Right cardiac atrium (tissue), 5 donors: ENCODE results near the gene MKKS. TPM values are rescaled to one million over a fixed set of nuclear protein-coding genes. Genes with fewer than 3 reads are reported as not detected.

Source experiments
- ATAC-seq, 2 donors: fragments of 200-7000 bp; cut with Tn5 transposase; one replicate each; pipeline versions ENCODE4 v1.8.0 to v1.9.1; 2020; ENCODE audit warnings: moderate library complexity in 2 of 2, mild to moderate bottlenecking in 1 of 2
- DNase-seq, 3 donors: peaks; one replicate each; pipeline ENCODE4 v3.0.0-alpha.2; 2020
- H3K27ac ChIP-seq: one replicate; pipeline ENCODE4 v1.5.1; 2013; ENCODE audit warnings: mild to moderate bottlenecking, low read length, control low read depth, moderate library complexity
- H3K27me3 ChIP-seq: one replicate; pipeline ENCODE4 v1.6.1; 2013; ENCODE audit not compliant: control insufficient read depth, insufficient read depth
- H3K4me1 ChIP-seq: one replicate; pipeline ENCODE4 v1.6.1; 2013; ENCODE audit warnings: low read length; ENCODE audit not compliant: control insufficient read depth, insufficient read depth
- H3K4me3 ChIP-seq: one replicate; pipeline ENCODE4 v1.5.1; 2013; ENCODE audit warnings: low read length, control low read depth
- H3K9me3 ChIP-seq: one replicate; pipeline ENCODE4 v1.6.1; 2013; ENCODE audit warnings: low read length; ENCODE audit not compliant: control insufficient read depth
- WGBS: extraction: QIAGEN DNeasy Blood & Tissue Kit; methylation state at CpG from one replicate; pipeline ENCODE4 v1.1.7; 2013; 5-methylcytosine and 5-hydroxymethylcytosine counted together
- intact Hi-C, 4 donors: fragments of 100-400 bp; cut with DNase I; formaldehyde crosslinking; loops; one replicate each; pipeline versions ENCODE4 v1.11.0 to v1.14.0; 2022 to 2023
- long read RNA-seq, 4 donors: library from polyadenylated mRNA; unstranded; transcript quantifications; one replicate each; pipeline ENCODE4 v2.0.0, GENCODE V29; 2020 to 2021
- polyA plus RNA-seq: library from polyadenylated mRNA; stranded (reverse); fragments of 200-250 nt; gene quantifications from one replicate; pipeline ENCODE4 v1.2.3, GENCODE V29; 2013
- total RNA-seq, 4 donors: library from RNA; stranded (reverse); fragmentation: NEBNext Ultra II Directional; extraction: Animal tissue kit (Norgen Biotek cat#: 25700); gene quantifications; one replicate each; pipeline ENCODE4 v1.2.1, GENCODE V29; 2021
- donor health status: healthy with polysubstance abuse.
- donor health status: DM: no; HTN: yes; CAD: no.
- donor health status: DM: no; HTN: no; CAD: no.
- donor health status: DM: no; HTN: yes; CAD: no; lungs with severe emphysema.
- donor health status: DM: yes; HTN: yes; CAD: no.

The MKKS gene
- total RNA-seq (10 to 100 TPM; 25.5 to 32.3 (median 29.0) TPM), polyA plus RNA-seq (20.0 TPM)
- long read RNA-seq, donor 1, full-length matches to known transcripts, result 130 of 181 reads
- long read RNA-seq, donor 1, partial matches to known transcripts, result 32 of 181 reads
- long read RNA-seq, donor 1, other reads (novel, unspliced or antisense), result 19 of 181 reads
- long read RNA-seq, donor 2, full-length matches to known transcripts, result 42 of 84 reads
- long read RNA-seq, donor 2, partial matches to known transcripts, result 38 of 84 reads
- long read RNA-seq, donor 2, other reads (novel, unspliced or antisense), result 4 of 84 reads
- long read RNA-seq, donor 3, full-length matches to known transcripts, result 354 of 403 reads
- long read RNA-seq, donor 3, partial matches to known transcripts, result 23 of 403 reads
- long read RNA-seq, donor 3, other reads (novel, unspliced or antisense), result 26 of 403 reads
- long read RNA-seq, donor 4, full-length matches to known transcripts, result 44 of 82 reads
- long read RNA-seq, donor 4, partial matches to known transcripts, result 34 of 82 reads
- long read RNA-seq, donor 4, other reads (novel, unspliced or antisense), result 4 of 82 reads

DNA sequence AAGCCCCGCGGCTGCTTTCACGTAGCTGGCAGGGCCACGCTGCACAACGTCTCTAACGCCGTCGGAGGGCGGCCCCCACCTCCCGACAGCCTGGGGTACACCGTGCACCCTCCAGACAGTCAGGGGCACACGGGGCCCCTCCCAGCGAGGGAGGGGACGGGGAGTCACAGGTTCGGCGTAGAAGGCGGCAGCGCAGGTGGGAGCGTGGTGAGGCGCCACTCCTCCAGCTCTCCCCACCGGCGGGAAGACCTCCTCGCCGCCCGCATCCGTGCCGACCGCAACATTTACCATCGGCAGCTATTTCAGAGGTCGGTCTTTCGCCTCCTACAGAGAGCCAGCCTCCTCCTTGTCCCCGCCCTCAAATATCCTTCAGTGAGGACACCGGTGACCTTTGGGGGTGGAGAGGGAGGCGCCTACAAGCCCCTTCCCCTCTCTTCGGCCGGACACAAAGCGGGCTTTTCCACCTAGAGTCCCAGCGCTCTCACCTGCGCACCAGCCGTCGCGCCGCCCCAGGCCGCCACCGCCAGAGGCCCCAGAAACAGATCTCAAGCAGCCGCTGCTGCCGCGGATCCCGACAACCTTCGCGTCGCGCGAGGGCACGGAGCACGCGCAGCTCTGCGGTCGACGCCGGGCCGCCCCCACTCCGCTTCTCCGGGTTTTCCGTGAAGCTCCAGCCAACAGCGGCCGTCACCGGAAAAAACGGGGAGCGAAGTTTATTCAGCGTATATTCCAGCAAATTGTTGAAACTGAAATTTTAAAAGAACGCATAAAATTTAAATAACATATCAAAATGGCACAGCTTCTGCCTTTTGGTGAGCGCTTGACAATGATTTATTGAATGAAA is at the start of gene MKKS:
Gene MKKS, minus strand, starts transcription at position 600 of the 844 bp plus-strand sequence. CDS start 20,708 bp downstream, outside the sequence.
- peak; percentile 93 to 97 (median 96) for DNase-seq
- peak; percentile 92 to 93 for ATAC-seq
- WGBS, result under 1% methylated on average over 73 of the region's 73 CpGs
- intact Hi-C loops, result no loop called here
- Histone ChIP-seq H3K9me3 (no peaks in the 10 kb centered on the region), H3K27ac (peak within 1 kb of the TSS; percentile 94), H3K4me3 (peak within 1 kb of the TSS; percentile 56), H3K27me3 (no peaks in the 10 kb centered on the region), H3K4me1 (peaks cover 5% of the 10 kb centered on the region)

DNA sequence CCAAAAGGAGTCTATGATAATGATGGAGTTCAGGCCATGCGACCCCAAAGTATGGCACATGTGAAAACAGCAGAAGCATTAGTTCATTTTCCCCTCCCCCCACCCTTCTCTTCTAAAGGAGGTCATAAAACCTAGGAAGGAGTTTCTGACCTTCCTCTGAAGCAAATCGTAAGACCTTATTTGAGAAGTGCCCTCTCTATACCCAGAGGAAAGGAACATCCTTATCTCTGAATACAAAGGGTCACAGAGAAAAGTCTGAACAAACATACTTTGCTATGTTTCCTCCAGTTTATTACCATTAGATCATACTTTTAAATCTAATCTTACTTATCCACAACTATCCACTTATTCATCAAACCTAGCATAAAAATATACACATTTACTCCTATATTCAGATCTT is 49.7 kb upstream of the MKKS start:
- WGBS, result 84% methylated on average over 2 of the region's 2 CpGs
- H3K4me1 ChIP-seq, result no peaks in the 10 kb centered on the region
- intact Hi-C loops, result no loop called here
- ATAC-seq (no peak), DNase-seq (no peak)
- no peak overlapping the region for H3K4me3 ChIP-seq
- H3K27ac ChIP-seq, result no peak overlapping the region
- H3K27me3 ChIP-seq, result no peaks in the 10 kb centered on the region
- no peaks in the 10 kb centered on the region for H3K9me3 ChIP-seq

DNA sequence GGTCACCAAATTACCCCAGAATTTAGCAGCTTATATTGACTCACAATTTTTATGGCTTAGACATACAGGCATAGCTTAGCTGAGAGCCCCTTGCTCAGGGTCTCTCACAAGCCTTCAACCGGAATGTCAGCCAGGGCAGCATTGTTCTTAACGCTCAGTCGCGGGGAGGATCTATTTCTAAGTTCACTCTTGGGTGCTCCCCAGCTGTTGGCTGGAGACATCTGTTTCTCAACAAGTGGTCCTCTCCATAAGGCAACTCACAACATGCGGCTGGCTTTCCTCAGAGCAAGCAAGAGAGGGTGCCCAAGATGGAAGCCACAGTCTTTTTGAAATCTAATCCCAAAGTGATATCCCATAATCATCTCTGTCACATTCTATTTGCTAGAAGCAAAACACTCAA is 47.7 kb upstream of the MKKS start:
- H3K27me3 ChIP-seq, result no peaks in the 10 kb centered on the region
- no peak overlapping the region for H3K27ac ChIP-seq
- H3K4me3 ChIP-seq, result no peak overlapping the region
- intact Hi-C loops, result no loop called here
- no peak for ATAC-seq
- 77% methylated on average over 5 of the region's 5 CpGs for WGBS
- no peaks in the 10 kb centered on the region for H3K9me3 ChIP-seq
- no peak for DNase-seq
- H3K4me1 ChIP-seq, result no peaks in the 10 kb centered on the region

DNA sequence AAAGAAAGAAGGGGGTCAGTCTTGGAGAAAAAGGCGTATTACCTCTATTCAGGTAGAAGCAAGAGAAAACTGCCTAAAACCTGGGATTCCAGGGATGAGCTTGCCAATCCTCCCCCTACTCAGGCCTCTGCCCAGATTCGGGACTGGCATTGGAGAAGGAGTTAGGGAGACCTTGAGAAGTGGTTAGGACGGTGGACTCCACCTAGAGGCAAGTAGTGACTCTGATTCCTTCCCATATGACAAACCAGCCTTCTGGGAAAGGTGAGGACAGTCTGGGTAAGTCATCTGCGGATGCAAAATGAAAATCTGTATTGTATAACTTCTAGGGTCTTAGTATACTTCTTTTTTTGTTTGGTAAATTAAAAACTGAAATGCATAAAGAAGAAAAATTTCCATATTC is 44.9 kb upstream of the MKKS start:
- H3K27me3 ChIP-seq, result no peaks in the 10 kb centered on the region
- H3K4me3 ChIP-seq, result no peak overlapping the region
- no peaks in the 10 kb centered on the region for H3K9me3 ChIP-seq
- ATAC-seq (no peak), DNase-seq (no peak)
- peaks cover 5% of the 10 kb centered on the region for H3K4me1 ChIP-seq
- no peak overlapping the region for H3K27ac ChIP-seq
- 90% methylated on average over 4 of the region's 4 CpGs for WGBS
- intact Hi-C loops, result loop anchor here in 2 of 4 donors (10.0 kb wide), 2 partner anchors 796 to 1066 kb away; no protein-coding TSS in a partner anchor

DNA sequence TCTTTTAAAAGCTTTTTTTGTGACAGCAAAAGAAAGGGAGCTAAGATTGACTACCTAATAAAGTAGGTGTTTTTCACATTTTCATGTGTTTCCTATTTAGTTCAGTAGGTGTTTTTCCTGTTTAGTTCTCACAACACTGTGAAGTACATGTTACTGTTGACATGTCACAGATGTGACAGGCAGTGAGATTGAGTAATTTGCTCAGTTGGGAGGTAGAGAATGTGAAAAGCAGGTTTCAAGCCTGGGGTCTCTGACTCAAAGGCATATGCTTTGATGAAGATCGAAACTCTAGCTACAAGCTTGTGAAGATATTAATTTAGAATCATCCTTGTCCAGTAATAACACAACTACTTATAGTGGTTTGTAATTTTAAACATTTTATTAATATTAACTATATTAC is 44.2 kb upstream of the MKKS start:
- H3K27ac ChIP-seq, result no peak overlapping the region
- no peaks in the 10 kb centered on the region for H3K27me3 ChIP-seq
- intact Hi-C loops, result loop anchor here in 2 of 4 donors (10.0 kb wide), 2 partner anchors 797 to 1067 kb away; no protein-coding TSS in a partner anchor
- H3K4me3 ChIP-seq, result no peak overlapping the region
- WGBS, result 99% methylated on average over 1 of the region's 1 CpG
- DNase-seq (no peak), ATAC-seq (no peak)
- no peaks in the 10 kb centered on the region for H3K9me3 ChIP-seq
- peaks cover 5% of the 10 kb centered on the region for H3K4me1 ChIP-seq

DNA sequence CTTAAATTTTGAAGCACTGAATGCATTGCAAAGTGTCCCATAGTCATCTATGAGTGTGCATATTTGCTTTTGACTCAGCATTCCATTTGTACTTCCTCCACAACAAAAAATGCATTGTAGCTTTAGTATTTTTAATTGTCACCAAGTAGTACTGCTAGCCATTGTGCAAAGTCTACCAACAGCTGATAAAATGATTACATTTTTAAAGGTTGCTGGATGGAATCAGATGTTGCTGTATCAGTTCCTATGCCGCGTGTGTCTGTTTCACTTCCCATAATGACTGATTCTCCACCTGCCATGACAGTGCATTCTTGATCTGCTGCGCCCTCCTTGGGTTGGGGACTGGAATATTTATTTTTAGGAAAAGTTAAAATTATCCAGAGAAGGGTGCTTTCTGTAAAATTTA is 42.3 kb upstream of the MKKS start:
- 75% methylated on average over 3 of the region's 3 CpGs for WGBS
- intact Hi-C loops, result loop anchor here in 2 of 4 donors (10.0 kb wide), 2 partner anchors 798 to 1068 kb away; no protein-coding TSS in a partner anchor
- Histone ChIP-seq H3K4me3 (no peak overlapping the region), H3K27ac (no peak overlapping the region), H3K27me3 (no peaks in the 10 kb centered on the region), H3K4me1 (peaks cover 5% of the 10 kb centered on the region), H3K9me3 (no peaks in the 10 kb centered on the region)
- DNase-seq (no peak), ATAC-seq (no peak)

DNA sequence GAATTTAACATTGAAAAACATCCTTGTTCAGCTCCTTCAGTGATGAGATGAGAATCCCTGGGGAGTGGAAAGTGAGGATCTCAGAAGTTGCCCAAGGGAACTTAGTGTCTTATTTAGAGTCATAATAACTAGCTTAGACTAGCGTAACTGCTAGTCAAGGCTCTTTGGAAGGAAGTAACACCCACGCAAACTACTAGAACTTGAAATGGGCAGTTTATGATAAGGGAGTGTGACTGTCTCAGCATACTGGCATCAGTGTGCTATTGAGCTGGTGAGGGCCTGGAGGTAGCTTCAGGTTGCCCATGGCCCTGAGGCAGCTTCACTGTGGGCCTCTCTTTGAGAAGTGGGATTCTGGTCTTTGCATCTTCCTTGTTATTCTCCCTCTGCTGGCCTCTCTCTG is 41.2 kb upstream of the MKKS start:
- H3K9me3 ChIP-seq, result no peaks in the 10 kb centered on the region
- no peaks in the 10 kb centered on the region for H3K27me3 ChIP-seq
- H3K27ac ChIP-seq, result no peak overlapping the region
- intact Hi-C loops, result loop anchor here in 2 of 4 donors (10.0 kb wide), 2 partner anchors 800 to 1070 kb away; no protein-coding TSS in a partner anchor
- peak; percentile 11 to 40 for ATAC-seq
- no peak overlapping the region for H3K4me3 ChIP-seq
- DNase-seq, result no peak
- H3K4me1 ChIP-seq, result peaks cover 5% of the 10 kb centered on the region
- WGBS, result 67% methylated on average over 2 of the region's 2 CpGs

DNA sequence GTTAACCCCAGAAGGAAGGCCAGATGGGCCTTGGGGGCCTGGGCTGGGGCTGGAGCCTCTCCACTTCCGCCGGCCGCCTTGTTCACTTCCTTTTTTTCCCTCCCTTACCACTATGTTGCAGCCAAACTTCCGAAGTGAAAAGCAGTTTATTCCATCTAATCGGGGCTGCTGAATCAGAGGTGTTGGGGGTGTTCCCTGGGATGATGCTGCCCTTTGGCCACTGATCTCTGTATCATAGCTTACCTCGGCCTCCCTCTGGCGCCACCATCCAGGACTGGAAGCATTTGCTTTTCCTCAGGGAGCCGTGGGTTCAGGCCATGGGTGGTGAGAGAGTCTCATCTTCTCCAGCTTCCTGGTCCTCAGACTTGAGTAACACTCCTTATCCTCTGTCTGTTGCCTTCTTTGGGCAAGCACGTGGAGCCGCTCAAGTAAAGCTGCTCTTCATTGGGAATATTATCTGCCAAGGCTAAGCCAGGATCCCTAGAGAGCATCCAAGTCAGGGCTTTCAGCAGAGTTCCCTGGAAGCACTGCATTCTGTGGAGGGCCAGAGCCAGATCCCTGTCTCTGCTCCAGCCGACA is 40.7 kb upstream of the MKKS start:
- no peaks in the 10 kb centered on the region for H3K27me3 ChIP-seq
- H3K27ac ChIP-seq, result peak overlapping the region; percentile 48
- H3K4me3 ChIP-seq, result no peak overlapping the region
- ATAC-seq (peak; percentile 74 to 80), DNase-seq (peak; percentile 24 to 75 (median 66))
- intact Hi-C loops, result loop anchor here in 2 of 4 donors (10.0 kb wide), 2 partner anchors 800 to 1070 kb away; no protein-coding TSS in a partner anchor
- H3K9me3 ChIP-seq, result no peaks in the 10 kb centered on the region
- WGBS, result 50% methylated on average over 11 of the region's 11 CpGs
- H3K4me1 ChIP-seq, result peaks cover 5% of the 10 kb centered on the region

DNA sequence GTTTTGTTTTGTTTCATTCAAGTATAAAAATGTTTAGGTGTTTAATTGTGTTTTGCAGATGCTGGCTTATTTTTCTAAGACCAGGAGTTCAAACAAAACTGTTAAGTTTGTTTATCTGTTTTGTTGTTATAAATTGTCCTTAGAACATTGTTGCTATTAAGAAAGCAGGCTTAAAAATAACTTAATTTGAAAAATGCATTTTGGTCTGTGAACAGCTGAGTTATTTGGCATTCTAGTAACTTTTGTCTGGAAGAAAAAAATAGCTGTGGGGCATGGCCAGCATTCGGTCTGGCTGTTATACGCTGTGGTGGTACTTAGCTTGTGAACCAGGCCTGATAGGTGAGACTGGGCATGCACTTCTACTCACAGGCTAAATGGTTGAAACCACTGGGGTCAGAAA is 38.8 kb upstream of the MKKS start:
- no peak for DNase-seq
- H3K4me1 ChIP-seq, result peaks cover 5% of the 10 kb centered on the region
- intact Hi-C loops, result loop anchor here in 2 of 4 donors (10.0 kb wide), 2 partner anchors 802 to 1072 kb away; no protein-coding TSS in a partner anchor
- no peaks in the 10 kb centered on the region for H3K9me3 ChIP-seq
- no peaks in the 10 kb centered on the region for H3K27me3 ChIP-seq
- H3K4me3 ChIP-seq, result no peak overlapping the region
- 70% methylated on average over 2 of the region's 2 CpGs for WGBS
- H3K27ac ChIP-seq, result no peak overlapping the region
- no peak for ATAC-seq

DNA sequence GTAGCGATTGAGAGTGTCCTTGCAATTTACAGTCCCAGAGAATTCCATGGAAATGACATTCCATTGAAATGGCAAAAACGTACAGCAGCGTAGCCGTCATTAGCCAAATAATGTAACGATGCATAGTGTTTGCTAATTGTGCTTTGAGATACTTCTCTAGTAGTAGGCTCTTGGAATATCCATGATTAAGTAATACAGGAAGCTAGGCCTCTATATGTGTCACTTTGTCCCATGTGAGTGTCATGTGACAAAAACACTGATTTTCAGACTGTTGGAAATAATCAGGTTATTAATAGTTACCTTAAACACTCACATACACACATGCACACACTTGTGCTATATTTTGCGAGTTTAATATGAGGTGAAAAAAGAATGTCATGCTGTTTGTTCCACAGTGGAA is 36.3 kb upstream of the MKKS start:
- Histone ChIP-seq H3K9me3 (no peaks in the 10 kb centered on the region), H3K4me1 (peaks cover 5% of the 10 kb centered on the region), H3K4me3 (no peak overlapping the region), H3K27ac (no peak overlapping the region), H3K27me3 (no peaks in the 10 kb centered on the region)
- WGBS, result 85% methylated on average over 6 of the region's 6 CpGs
- ATAC-seq, result no peak
- DNase-seq, result no peak
- intact Hi-C loops, result loop anchor here in 2 of 4 donors (10.0 kb wide), 2 partner anchors 805 to 1075 kb away; no protein-coding TSS in a partner anchor
